ENCODE measurements around the gene ANKDD1A. TPM values are rescaled to one million over a fixed set of nuclear protein-coding genes. Genes with fewer than 3 reads are reported as not detected.
A peak's percentile ranks its signal among the peaks of the same experiment; 100 is the strongest.

ANKDD1A gene
- polyA plus RNA-seq, 3 donors = 0.49 to 3.5 (median 0.90) TPM

GRCh38 chr15:64969401-64969800, 57.7 kb downstream of the ANKDD1A start:
- H3K27me3 Mint-ChIP-seq (ENCODE audit: low read depth in 3 of 3) = no peaks in the 10 kb centered on the region
- no peak for DNase-seq
- TF ChIP-seq CTCF (IDR thresholded peaks at IDR 0.05) = no peak
- peaks cover 70 to 88% of the 10 kb centered on the region in 2 donors for H3K36me3 Mint-ChIP-seq
- Histone ChIP-seq H3K79me2 (ENCODE audit: insufficient read depth, low read length) (peaks cover 4% of the 10 kb centered on the region), H3K27me3 (ENCODE audit: control insufficient read depth in 2 of 2, insufficient read depth in 2 of 2, low read length in 2 of 2) (no peaks in the 10 kb centered on the region), H3K9me3 (replicated peaks in 1 of 2; ENCODE audit: control insufficient read depth in 1 of 2, insufficient read depth in 1 of 2, low read length in 2 of 2) (no peaks in the 10 kb centered on the region), H3K4me3 (replicated peaks in 1 of 3; ENCODE audit: low read depth in 2 of 3, low read length in 3 of 3) (no peak overlapping the region), H2AFZ (ENCODE audit: insufficient read depth, low read depth, low read length, poor library complexity, severe bottlenecking) (no peak overlapping the region), H3K27ac (ENCODE audit: low read depth in 1 of 2, low read length in 2 of 2) (no peak overlapping the region), H3K36me3 (replicated peaks in 1 of 2; ENCODE audit: control insufficient read depth in 1 of 2, insufficient read depth in 2 of 2, low read length in 2 of 2) (peaks cover 78 to 94% of the 10 kb centered on the region in 2 donors), H3K9ac (ENCODE audit: insufficient read depth, low read length, poor library complexity, severe bottlenecking) (no peak overlapping the region), H4K20me1 (ENCODE audit: insufficient read depth, low read length) (peaks cover 28% of the 10 kb centered on the region), H3K4me2 (replicated peaks; ENCODE audit: extremely low read depth, low read length, poor library complexity, severe bottlenecking) (no peak overlapping the region), H3K4me1 (ENCODE audit: control insufficient read depth in 1 of 2, insufficient read depth in 2 of 2, low read length in 2 of 2) (peaks cover 0 to 3% of the 10 kb centered on the region in 2 donors)
- H3K4me3 Mint-ChIP-seq = no peak overlapping the region
- WGBS (ENCODE audit: insufficient coverage) = no CpG with 5 or more reads among the region's 1 CpG
- intact Hi-C loops (cut with micrococcal nuclease) = no loop called here
- H3K9me3 Mint-ChIP-seq = no peaks in the 10 kb centered on the region
- H3K4me1 Mint-ChIP-seq = peaks cover 5% of the 10 kb centered on the region
- no peak overlapping the region for H3K27ac Mint-ChIP-seq

- Histone ChIP-seq H3K27me3 (ENCODE audit: control insufficient read depth in 2 of 2, insufficient read depth in 2 of 2, low read length in 2 of 2) (no peaks in the 10 kb centered on the region), H3K9ac (ENCODE audit: insufficient read depth, low read length, poor library complexity, severe bottlenecking) (no peak overlapping the region), H3K27ac (ENCODE audit: low read depth in 1 of 2, low read length in 2 of 2) (peak overlapping the region in 1 of 2 donors; percentile 4), H3K79me2 (ENCODE audit: insufficient read depth, low read length) (peaks cover 9% of the 10 kb centered on the region), H2AFZ (ENCODE audit: insufficient read depth, low read depth, low read length, poor library complexity, severe bottlenecking) (no peak overlapping the region), H3K4me1 (ENCODE audit: control insufficient read depth in 1 of 2, insufficient read depth in 2 of 2, low read length in 2 of 2) (peaks cover 0 to 3% of the 10 kb centered on the region in 2 donors), H3K4me3 (replicated peaks in 1 of 3; ENCODE audit: low read depth in 2 of 3, low read length in 3 of 3) (no peak overlapping the region), H4K20me1 (ENCODE audit: insufficient read depth, low read length) (peaks cover 28% of the 10 kb centered on the region), H3K4me2 (replicated peaks; ENCODE audit: extremely low read depth, low read length, poor library complexity, severe bottlenecking) (no peak overlapping the region), H3K9me3 (replicated peaks in 1 of 2; ENCODE audit: control insufficient read depth in 1 of 2, insufficient read depth in 1 of 2, low read length in 2 of 2) (no peaks in the 10 kb centered on the region), H3K36me3 (replicated peaks in 1 of 2; ENCODE audit: control insufficient read depth in 1 of 2, insufficient read depth in 2 of 2, low read length in 2 of 2) (peaks cover 78 to 94% of the 10 kb centered on the region in 2 donors)
- no peaks in the 10 kb centered on the region for H3K27me3 Mint-ChIP-seq (ENCODE audit: low read depth in 3 of 3)
- peaks cover 5% of the 10 kb centered on the region for H3K4me1 Mint-ChIP-seq
- intact Hi-C loops (cut with micrococcal nuclease) = no loop called here
- peak overlapping the region in 2 of 7 donors; percentile 51 to 69 for H3K27ac Mint-ChIP-seq
- no peaks in the 10 kb centered on the region for H3K9me3 Mint-ChIP-seq
- 0% methylated on average over 2 of the region's 7 CpGs for WGBS (ENCODE audit: insufficient coverage)
- DNase-seq = peak in 2 of 3 donors; percentile 17 to 39
- no peak for TF ChIP-seq CTCF (IDR thresholded peaks at IDR 0.05)
- no peak overlapping the region for H3K4me3 Mint-ChIP-seq
- H3K36me3 Mint-ChIP-seq = peaks cover 65 to 88% of the 10 kb centered on the region in 2 donors
Measured at GRCh38 chr15:64970698-64971097, 59.0 kb downstream of the ANKDD1A start.

Data from CD14-positive monocyte (primary cell).